Liver (tissue), 3 donors: Measurements from ENCODE around the gene NUCB2.

ENCODE experiments used
- ATF3 ChIP-seq: IDR thresholded peaks from 2 replicates; pipeline ENCODE4 v1.6.1; 2016; ENCODE audit warnings: antibody characterized with exemption
- GABPA ChIP-seq, 2 donors: IDR thresholded peaks in 1 of 2; conservative IDR thresholded peaks in 1 of 2; 2 replicates each; pipeline ENCODE4 v1.6.1; 2016; ENCODE audit warnings: antibody characterized with exemption in 2 of 2, mild to moderate bottlenecking in 1 of 2, moderate library complexity in 1 of 2
- RAD21 ChIP-seq, 2 donors: IDR thresholded peaks; 2 replicates each; pipeline ENCODE4 v1.6.1; 2016; ENCODE audit warnings: antibody characterized with exemption in 2 of 2, mild to moderate bottlenecking in 2 of 2
- SP1 ChIP-seq: IDR thresholded peaks from 2 replicates; pipeline ENCODE4 v1.6.1; 2018; ENCODE audit warnings: antibody characterized with exemption, mild to moderate bottlenecking
- TF ChIP-seq, protein P1 (sequence below): fragments of 150-350 bp; IDR thresholded peaks from 2 replicates; pipeline ENCODE4 v1.5.1; 2017; ENCODE audit warnings: improper control_type of control experiment, low read depth, low read length; ENCODE audit not compliant: missing input control
- TF ChIP-seq, protein P2 (sequence below): IDR thresholded peaks from 2 replicates; pipeline ENCODE4 v1.6.1; 2016; ENCODE audit warnings: antibody characterized with exemption
- TF ChIP-seq, protein P3 (sequence below): IDR thresholded peaks from 2 replicates; pipeline ENCODE4 v1.6.1; 2016; ENCODE audit warnings: antibody characterized with exemption, mild to moderate bottlenecking
- donor health status: healthy.
- donor health status: healthy.

GRCh38 chr11:17313349-17314231 lies 37.1 kb downstream of the NUCB2 start:
- TF ChIP-seq RAD21 (IDR thresholded peaks at IDR 0.05) (no peak), SP1 (no peak), ATF3 (no peak), GABPA (IDR thresholded peaks at IDR 0.05 in 1 of 2, conservative IDR thresholded peaks at IDR 0.05 in 1 of 2) (no peak)
- TF ChIP-seq, protein P1, sequence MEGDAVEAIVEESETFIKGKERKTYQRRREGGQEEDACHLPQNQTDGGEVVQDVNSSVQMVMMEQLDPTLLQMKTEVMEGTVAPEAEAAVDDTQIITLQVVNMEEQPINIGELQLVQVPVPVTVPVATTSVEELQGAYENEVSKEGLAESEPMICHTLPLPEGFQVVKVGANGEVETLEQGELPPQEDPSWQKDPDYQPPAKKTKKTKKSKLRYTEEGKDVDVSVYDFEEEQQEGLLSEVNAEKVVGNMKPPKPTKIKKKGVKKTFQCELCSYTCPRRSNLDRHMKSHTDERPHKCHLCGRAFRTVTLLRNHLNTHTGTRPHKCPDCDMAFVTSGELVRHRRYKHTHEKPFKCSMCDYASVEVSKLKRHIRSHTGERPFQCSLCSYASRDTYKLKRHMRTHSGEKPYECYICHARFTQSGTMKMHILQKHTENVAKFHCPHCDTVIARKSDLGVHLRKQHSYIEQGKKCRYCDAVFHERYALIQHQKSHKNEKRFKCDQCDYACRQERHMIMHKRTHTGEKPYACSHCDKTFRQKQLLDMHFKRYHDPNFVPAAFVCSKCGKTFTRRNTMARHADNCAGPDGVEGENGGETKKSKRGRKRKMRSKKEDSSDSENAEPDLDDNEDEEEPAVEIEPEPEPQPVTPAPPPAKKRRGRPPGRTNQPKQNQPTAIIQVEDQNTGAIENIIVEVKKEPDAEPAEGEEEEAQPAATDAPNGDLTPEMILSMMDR = no peak
- TF ChIP-seq, protein P2, sequence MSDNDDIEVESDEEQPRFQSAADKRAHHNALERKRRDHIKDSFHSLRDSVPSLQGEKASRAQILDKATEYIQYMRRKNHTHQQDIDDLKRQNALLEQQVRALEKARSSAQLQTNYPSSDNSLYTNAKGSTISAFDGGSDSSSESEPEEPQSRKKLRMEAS = no peak
- TF ChIP-seq, protein P3, sequence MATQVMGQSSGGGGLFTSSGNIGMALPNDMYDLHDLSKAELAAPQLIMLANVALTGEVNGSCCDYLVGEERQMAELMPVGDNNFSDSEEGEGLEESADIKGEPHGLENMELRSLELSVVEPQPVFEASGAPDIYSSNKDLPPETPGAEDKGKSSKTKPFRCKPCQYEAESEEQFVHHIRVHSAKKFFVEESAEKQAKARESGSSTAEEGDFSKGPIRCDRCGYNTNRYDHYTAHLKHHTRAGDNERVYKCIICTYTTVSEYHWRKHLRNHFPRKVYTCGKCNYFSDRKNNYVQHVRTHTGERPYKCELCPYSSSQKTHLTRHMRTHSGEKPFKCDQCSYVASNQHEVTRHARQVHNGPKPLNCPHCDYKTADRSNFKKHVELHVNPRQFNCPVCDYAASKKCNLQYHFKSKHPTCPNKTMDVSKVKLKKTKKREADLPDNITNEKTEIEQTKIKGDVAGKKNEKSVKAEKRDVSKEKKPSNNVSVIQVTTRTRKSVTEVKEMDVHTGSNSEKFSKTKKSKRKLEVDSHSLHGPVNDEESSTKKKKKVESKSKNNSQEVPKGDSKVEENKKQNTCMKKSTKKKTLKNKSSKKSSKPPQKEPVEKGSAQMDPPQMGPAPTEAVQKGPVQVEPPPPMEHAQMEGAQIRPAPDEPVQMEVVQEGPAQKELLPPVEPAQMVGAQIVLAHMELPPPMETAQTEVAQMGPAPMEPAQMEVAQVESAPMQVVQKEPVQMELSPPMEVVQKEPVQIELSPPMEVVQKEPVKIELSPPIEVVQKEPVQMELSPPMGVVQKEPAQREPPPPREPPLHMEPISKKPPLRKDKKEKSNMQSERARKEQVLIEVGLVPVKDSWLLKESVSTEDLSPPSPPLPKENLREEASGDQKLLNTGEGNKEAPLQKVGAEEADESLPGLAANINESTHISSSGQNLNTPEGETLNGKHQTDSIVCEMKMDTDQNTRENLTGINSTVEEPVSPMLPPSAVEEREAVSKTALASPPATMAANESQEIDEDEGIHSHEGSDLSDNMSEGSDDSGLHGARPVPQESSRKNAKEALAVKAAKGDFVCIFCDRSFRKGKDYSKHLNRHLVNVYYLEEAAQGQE = no peak
